AG08396 (cell line): ENCODE data around the gene MIPOL1.

ENCODE experiments used
- DNase-seq: peaks from one replicate; pipeline ENCODE4 v3.0.0; 2012; ENCODE audit warnings: low spot score, mixed read lengths

Gene MIPOL1

DNA sequence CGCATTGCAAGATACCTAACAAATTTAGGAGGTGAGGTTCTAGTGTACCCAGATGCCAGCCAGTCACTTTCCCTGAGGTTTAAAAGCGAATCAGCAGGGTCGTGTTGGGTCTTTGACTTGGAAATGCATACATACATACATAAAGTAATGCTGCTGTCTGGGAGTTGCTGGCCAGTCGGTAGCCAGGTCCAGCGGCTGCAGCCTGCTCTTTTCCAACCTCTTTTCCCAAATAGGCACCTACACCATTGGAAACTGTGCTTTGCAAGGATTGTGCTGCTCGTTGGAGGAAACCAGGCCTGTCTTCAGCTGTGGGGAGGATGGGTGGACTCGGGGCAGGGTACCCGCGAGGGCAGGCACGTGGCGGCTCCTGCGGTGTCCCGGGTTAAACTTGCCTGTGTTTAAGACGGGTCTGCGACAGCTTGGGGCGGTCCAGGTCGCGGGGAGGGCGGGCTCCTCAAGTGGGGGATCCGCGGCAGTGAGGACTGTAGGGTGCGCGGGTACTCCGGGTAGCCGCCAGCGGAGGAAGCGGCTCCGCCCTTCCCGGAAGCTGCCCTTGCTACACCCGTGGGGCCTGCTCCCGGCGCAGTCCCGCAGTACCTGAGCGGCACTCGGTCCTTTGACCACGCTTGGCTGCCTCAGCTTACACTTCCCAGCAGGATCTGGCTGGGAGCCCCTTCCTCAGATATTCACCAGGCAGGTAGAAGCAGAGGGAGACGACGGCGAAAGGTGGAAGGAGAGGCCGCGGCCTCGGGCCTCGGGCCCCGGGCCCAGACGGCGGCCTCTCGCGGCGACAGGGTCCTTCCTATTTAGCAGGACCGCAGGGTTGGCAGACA lies 400.4 kb downstream of the MIPOL1 start:
- DNase-seq: no peak

DNA sequence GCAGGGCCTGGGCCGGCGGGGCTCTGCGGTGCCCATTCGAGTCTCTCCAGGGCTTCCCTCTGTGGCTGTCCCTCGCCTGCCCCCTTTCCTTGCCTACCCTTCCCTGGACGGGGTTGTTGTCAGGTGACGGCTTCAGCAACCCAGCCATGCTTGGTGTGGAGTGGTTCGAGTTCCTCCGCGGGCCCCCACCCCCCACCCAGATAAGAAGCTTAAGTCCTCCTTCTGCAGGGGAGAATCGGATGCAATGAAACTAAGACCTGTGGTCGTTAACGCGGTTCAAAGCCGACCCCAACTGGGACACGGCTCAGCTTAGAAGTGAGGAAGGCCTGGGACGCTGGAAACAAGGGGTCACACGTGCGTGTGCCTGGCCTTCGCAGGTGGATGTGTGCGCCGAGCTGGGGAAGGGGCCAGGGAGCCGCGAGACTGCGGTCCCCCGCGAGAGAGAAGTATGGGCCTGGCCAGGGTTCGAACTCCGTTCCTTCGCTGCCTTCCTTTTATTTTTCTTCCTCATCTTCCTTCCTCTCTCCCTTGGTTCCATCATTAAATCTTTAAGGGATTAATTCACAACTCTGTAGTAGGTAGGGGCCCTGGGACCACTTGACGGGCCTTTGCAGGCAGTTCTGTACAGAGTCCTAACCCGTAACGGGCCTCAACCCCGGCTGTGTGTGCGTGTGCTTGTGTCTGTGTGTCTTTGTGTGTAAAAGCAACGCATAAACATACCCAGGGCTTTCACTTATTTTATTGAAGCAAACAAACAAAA lies 401.2 kb downstream of the MIPOL1 start:
- DNase-seq: no peak

GRCh38 chr14:37599507-37600368 lies 402.0 kb downstream of the MIPOL1 start:
- DNase-seq: no peak

DNA sequence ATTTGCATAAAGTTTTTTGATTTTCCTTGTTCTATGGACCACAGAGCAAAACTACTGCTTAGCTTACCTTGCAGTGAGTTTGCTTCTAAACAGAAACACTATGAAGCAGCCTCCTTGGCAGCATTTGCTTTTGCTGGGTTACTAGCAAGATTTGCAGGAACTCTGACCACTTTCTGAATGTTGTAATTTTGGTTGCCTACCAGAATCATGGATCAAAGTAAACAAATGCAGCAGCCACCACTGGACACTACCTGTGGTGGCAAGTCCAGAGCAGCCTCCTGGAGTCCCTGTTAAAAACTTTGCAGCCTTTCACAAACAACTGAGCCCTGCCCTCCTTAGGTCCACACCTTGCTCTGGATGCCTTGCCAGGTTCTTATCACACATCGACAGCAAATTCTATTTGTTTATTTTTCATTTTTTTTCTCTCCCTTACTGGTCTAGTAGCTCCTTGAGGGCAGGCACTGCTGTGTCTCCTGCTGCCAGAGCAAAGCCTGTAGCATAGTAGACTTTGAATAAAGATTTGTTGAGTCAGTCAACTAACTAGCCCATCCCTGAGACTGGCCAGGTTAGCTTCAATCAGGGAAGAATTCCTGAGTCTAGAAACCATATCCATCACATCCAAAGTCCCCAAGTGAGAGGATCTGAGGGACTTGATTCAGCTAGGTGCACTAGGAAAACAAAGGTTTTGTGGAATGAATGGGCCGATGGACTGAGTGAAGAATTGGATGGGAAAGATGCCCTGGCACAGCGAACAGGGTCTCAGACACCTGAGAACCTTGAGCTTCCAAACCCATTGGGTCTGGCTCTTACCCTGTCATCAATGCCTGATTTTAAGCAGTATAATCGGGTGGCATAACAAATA lies 403.4 kb downstream of the MIPOL1 start:
- no peak for DNase-seq

DNA sequence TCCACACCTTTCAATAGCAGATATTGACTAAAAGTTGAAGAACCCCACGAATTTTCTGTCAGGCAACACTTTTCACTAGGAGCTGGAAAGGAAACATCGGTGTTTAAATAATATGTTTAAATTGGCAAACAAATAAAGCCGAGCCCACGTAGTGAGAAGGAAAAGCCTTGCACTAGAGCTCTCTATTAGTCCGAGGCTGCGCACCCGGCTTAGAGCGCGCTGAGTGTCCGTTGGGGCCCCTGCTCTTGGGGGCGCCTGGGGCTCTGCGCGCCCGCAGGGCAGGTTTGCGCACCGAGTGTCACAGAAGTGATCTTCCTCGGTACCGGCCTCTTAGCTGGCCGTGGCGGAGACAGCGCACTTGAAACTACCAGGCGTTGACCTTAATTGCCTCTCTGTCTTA lies 404.1 kb downstream of the MIPOL1 start:
- no peak for DNase-seq
